ENCODE results near the gene RFLNA.

DNA sequence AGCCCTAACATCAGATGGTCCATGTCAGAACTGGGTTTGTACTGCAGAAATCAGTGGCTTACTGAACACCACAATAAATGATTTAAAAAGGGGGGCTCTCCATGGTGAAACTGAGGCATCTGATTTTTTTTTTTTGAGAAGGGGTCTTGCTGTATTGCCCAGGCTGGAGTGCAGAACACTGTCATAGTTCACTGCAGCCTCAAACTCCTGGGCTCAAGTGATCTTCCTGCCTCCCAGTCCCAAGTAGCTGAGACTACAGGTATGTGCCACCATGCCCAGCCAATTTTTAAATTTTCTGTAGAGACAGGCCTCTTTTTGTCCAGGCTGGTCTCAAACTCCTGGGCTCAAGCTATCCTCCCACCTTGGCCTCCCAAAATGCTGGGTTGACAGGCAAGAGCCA, 57.4 kb downstream of the RFLNA start:
- TF ChIP-seq, protein P1, sequence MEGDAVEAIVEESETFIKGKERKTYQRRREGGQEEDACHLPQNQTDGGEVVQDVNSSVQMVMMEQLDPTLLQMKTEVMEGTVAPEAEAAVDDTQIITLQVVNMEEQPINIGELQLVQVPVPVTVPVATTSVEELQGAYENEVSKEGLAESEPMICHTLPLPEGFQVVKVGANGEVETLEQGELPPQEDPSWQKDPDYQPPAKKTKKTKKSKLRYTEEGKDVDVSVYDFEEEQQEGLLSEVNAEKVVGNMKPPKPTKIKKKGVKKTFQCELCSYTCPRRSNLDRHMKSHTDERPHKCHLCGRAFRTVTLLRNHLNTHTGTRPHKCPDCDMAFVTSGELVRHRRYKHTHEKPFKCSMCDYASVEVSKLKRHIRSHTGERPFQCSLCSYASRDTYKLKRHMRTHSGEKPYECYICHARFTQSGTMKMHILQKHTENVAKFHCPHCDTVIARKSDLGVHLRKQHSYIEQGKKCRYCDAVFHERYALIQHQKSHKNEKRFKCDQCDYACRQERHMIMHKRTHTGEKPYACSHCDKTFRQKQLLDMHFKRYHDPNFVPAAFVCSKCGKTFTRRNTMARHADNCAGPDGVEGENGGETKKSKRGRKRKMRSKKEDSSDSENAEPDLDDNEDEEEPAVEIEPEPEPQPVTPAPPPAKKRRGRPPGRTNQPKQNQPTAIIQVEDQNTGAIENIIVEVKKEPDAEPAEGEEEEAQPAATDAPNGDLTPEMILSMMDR (IDR thresholded peaks at IDR 0.05; ENCODE audit: poor library complexity): no peak
- TF ChIP-seq EZH2 (IDR thresholded peaks at IDR 0.05; ENCODE audit: borderline replicate concordance): no peak
- no peak for TF ChIP-seq EZH2phosphoT487 (IDR thresholded peaks at IDR 0.05; ENCODE audit: low read depth, severe bottlenecking, unreplicated experiment)
